OCI-LY1 (cell line): ENCODE results near the gene RFTN1.

Source experiments
- H2AFZ ChIP-seq: fragments of 200-600 bp; sonication (generic), shearing (Covaris generic); 2 replicates; pipeline ENCODE4 v1.6.0; 2014; ENCODE audit warnings: antibody characterized with exemption, mild to moderate bottlenecking, low read length
- H3F3A ChIP-seq: fragments of 200-600 bp; sonication (generic), shearing (Covaris generic); 2 replicates; pipeline ENCODE4 v1.6.0; 2014; ENCODE audit warnings: mild to moderate bottlenecking, antibody characterized with exemption, low read length, moderate library complexity; ENCODE audit not compliant: insufficient read depth
- H3K27ac ChIP-seq: fragments of 200-600 bp; sonication (generic); 2 replicates; pipeline ENCODE4 v1.5.1; 2014; ENCODE audit warnings: low read length, mixed run types, mild to moderate bottlenecking, low read depth; ENCODE audit not compliant: poor library complexity, severe bottlenecking
- H3K27me3 ChIP-seq: fragments of 200-600 bp; sonication (generic); 2 replicates; pipeline ENCODE4 v1.6.0; 2014; ENCODE audit warnings: antibody characterized with exemption, mild to moderate bottlenecking, low read length, moderate library complexity; ENCODE audit not compliant: insufficient read depth
- H3K36me3 ChIP-seq: fragments of 200-600 bp; sonication (generic); 2 replicates; pipeline ENCODE4 v1.6.1; 2014; ENCODE audit warnings: mild to moderate bottlenecking, antibody characterized with exemption, low read length, moderate library complexity, mixed read lengths; ENCODE audit not compliant: insufficient read depth
- H3K4me1 ChIP-seq: fragments of 200-600 bp; sonication (generic); 2 replicates; pipeline ENCODE4 v1.5.1; 2014; ENCODE audit warnings: mild to moderate bottlenecking, low read length, moderate library complexity; ENCODE audit not compliant: insufficient read depth, severe bottlenecking
- H3K4me2 ChIP-seq: fragments of 200-600 bp; sonication (generic), shearing (Covaris generic); 2 replicates; pipeline ENCODE4 v1.6.1; 2014; ENCODE audit warnings: low read length
- H3K4me3 ChIP-seq: fragments of 200-600 bp; sonication (generic); 2 replicates; pipeline ENCODE4 v1.5.1; 2014; ENCODE audit warnings: low read length, low read depth, mild to moderate bottlenecking, mixed read lengths; ENCODE audit not compliant: poor library complexity, severe bottlenecking
- H3K79me2 ChIP-seq: fragments of 200-600 bp; shearing (Covaris generic); 2 replicates; pipeline ENCODE4 v1.6.1; 2016; ENCODE audit warnings: mixed run types, low read length, mixed read lengths; ENCODE audit not compliant: insufficient read depth
- H3K9ac ChIP-seq: fragments of 200-600 bp; sonication (generic), shearing (Covaris generic); 2 replicates; pipeline ENCODE4 v1.6.1; 2014; ENCODE audit warnings: mild to moderate bottlenecking, low read length, mixed read lengths
- H3K9me2 ChIP-seq: fragments of 200-600 bp; sonication (generic), shearing (Covaris generic); 2 replicates; pipeline ENCODE4 v1.6.1; 2014; ENCODE audit warnings: low read depth, mild to moderate bottlenecking, low read length, mixed read lengths
- H3K9me3 ChIP-seq: fragments of 200-600 bp; shearing (Covaris generic); 2 replicates; pipeline ENCODE4 v1.6.1; 2014; ENCODE audit warnings: low read length, mixed read lengths
- H4K20me1 ChIP-seq: fragments of 200-600 bp; sonication (generic), shearing (Covaris generic); 2 replicates; pipeline ENCODE4 v1.6.0; 2016; ENCODE audit warnings: mild to moderate bottlenecking, low read length; ENCODE audit not compliant: insufficient read depth
- EZH2 ChIP-seq: fragments of 200-600 bp; sonication (generic), shearing (Covaris generic); IDR thresholded peaks from 2 replicates; pipeline ENCODE4 v1.8.0; 2017; ENCODE audit warnings: borderline replicate concordance, mixed run types, mild to moderate bottlenecking, antibody characterized with exemption, low read length, moderate library complexity, mixed read lengths
- TF ChIP-seq, protein P1 (sequence below): fragments of 200-600 bp; sonication (generic), shearing (Covaris generic); IDR thresholded peaks from 2 replicates; pipeline ENCODE4 v1.5.1; 2017; ENCODE audit warnings: mild to moderate bottlenecking, antibody characterized with exemption, low read length, moderate library complexity, mixed read lengths

The RFTN1 gene

DNA sequence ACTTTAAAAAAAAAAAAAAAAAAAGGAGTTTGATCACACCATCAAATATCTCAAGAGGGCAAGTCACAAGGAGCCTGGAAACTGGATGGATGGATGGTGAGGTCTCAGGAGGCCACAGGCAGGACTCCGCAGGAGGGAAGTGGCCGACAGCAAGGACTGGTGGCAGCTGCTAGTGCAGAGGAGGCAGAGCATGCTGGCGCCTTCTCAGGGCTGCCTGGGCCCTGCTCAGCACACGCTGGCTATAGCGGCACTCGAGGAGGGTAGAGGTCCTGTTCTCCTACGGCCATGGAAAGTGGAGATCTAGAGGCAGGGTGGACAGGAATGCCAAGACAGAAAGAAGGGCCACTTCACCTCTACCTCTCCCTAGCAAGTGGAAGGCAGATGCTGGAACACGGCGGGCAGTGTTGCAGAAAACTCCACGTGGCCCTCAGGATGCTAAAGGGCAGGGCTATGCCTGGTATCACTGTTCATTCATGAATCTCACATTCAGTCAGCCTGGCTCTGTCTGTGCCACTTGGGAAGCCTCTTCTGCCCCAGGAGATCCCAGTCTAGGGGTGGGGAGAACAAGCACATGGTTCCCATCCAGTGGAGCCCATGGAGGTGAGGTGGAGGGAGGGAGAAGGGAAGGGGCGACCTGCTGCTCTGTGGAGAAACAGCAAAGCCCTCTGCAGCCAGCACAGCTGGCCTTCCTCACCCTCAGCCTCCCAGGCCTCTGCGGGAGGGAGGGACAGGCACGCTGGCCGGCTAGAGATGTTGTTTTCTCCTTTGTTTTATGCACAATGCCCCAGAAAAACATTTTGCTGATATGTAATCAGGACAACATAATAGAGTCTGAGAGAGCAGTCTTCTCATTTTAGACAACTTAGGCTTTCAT, 177.5 kb downstream of the RFTN1 start:
- no peaks in the 10 kb centered on the region for H4K20me1 ChIP-seq
- H3K4me3 ChIP-seq, result no peak overlapping the region
- H3K79me2 ChIP-seq, result peaks cover 14% of the 10 kb centered on the region
- H3F3A ChIP-seq, result no peaks in the 10 kb centered on the region
- H3K4me2 ChIP-seq, result no peak overlapping the region
- no peak overlapping the region for H3K9ac ChIP-seq
- H3K27ac ChIP-seq, result no peak overlapping the region
- no peaks in the 10 kb centered on the region for H3K9me3 ChIP-seq
- peaks cover 98% of the 10 kb centered on the region for H3K36me3 ChIP-seq
- H3K27me3 ChIP-seq, result no peaks in the 10 kb centered on the region
- no peak overlapping the region for H2AFZ ChIP-seq
- H3K4me1 ChIP-seq, result peaks cover 9% of the 10 kb centered on the region
- TF ChIP-seq, protein P1, sequence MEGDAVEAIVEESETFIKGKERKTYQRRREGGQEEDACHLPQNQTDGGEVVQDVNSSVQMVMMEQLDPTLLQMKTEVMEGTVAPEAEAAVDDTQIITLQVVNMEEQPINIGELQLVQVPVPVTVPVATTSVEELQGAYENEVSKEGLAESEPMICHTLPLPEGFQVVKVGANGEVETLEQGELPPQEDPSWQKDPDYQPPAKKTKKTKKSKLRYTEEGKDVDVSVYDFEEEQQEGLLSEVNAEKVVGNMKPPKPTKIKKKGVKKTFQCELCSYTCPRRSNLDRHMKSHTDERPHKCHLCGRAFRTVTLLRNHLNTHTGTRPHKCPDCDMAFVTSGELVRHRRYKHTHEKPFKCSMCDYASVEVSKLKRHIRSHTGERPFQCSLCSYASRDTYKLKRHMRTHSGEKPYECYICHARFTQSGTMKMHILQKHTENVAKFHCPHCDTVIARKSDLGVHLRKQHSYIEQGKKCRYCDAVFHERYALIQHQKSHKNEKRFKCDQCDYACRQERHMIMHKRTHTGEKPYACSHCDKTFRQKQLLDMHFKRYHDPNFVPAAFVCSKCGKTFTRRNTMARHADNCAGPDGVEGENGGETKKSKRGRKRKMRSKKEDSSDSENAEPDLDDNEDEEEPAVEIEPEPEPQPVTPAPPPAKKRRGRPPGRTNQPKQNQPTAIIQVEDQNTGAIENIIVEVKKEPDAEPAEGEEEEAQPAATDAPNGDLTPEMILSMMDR, result no peak
- TF ChIP-seq EZH2, result no peak
- no peaks in the 10 kb centered on the region for H3K9me2 ChIP-seq

GRCh38 chr3:16335333-16335732, 178.2 kb downstream of the RFTN1 start:
- peaks cover 10% of the 10 kb centered on the region for H3K79me2 ChIP-seq
- H3K27ac ChIP-seq, result no peak overlapping the region
- peaks cover 98% of the 10 kb centered on the region for H3K36me3 ChIP-seq

DNA sequence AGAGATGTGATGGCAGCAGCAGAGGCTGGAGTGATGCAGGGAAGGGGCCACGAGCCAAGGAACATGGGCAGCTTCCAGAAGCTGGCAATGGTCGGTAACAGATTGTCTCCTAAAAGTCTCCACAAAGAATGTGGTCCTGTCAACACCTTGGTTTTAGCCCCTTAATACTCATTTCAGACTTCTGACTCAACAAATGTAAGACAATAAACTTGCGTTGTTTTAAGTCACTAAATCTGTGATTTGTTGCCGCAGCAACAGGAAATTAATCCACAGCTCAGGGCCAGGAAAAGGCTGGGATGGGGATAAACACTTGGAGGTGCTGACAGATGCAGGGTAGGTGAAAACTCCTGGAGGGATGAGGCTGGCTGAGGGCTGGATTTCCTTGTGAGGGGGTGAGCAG, 178.6 kb downstream of the RFTN1 start:
- no peaks in the 10 kb centered on the region for H3K27me3 ChIP-seq
- no peaks in the 10 kb centered on the region for H3F3A ChIP-seq
- no peak overlapping the region for H3K27ac ChIP-seq
- H3K4me1 ChIP-seq, result peaks cover 9% of the 10 kb centered on the region
- TF ChIP-seq, protein P1, result no peak
- no peak for TF ChIP-seq EZH2
- H2AFZ ChIP-seq, result no peak overlapping the region
- peaks cover 10% of the 10 kb centered on the region for H3K79me2 ChIP-seq
- H3K4me2 ChIP-seq, result no peak overlapping the region
- peaks cover 98% of the 10 kb centered on the region for H3K36me3 ChIP-seq
- no peaks in the 10 kb centered on the region for H4K20me1 ChIP-seq
- H3K9ac ChIP-seq, result no peak overlapping the region
- H3K4me3 ChIP-seq, result no peak overlapping the region
- no peaks in the 10 kb centered on the region for H3K9me2 ChIP-seq
- H3K9me3 ChIP-seq, result no peaks in the 10 kb centered on the region

More at GRCh38 chr3:16335333-16335732, 178.2 kb downstream of the RFTN1 start:
- no peak overlapping the region for H3K9ac ChIP-seq
- no peaks in the 10 kb centered on the region for H3K9me3 ChIP-seq
- H3K4me3 ChIP-seq, result no peak overlapping the region
- no peaks in the 10 kb centered on the region for H3F3A ChIP-seq
- no peak overlapping the region for H3K4me2 ChIP-seq
- TF ChIP-seq EZH2, result no peak
- TF ChIP-seq, protein P1, result no peak
- H2AFZ ChIP-seq, result no peak overlapping the region
- H3K27me3 ChIP-seq, result no peaks in the 10 kb centered on the region
- peaks cover 9% of the 10 kb centered on the region for H3K4me1 ChIP-seq
- no peaks in the 10 kb centered on the region for H3K9me2 ChIP-seq
- H4K20me1 ChIP-seq, result no peaks in the 10 kb centered on the region
